ENCODE measurements around the gene CLCN3.
"Not testable (repeated sequence)": the region's sequence is repeated elsewhere in the genome, so short reads cannot be mapped to it uniquely, and the experiment has no call there.

- not testable (repeated sequence) for TF ChIP-seq POLR2A (IDR thresholded peaks at IDR 0.05; ENCODE audit: low read depth, low read length); PAX5 (IDR thresholded peaks at IDR 0.05; ENCODE audit: insufficient read depth, low read length, severe bottlenecking); POLR2AphosphoS5 (IDR thresholded peaks at IDR 0.05; ENCODE audit: low read depth, low read length); SPI1 (IDR thresholded peaks at IDR 0.05; ENCODE audit: low read depth, low read length); TAF1 (IDR thresholded peaks at IDR 0.05; ENCODE audit: low read depth, low read length)
Measured at GRCh38 chr4:169738604-169739003, 118.2 kb downstream of the CLCN3 start.

Measured in GM12891 (cell line).